HG03575 (cell line): Measurements from ENCODE around the gene TBC1D10B.
"Not testable (repeated sequence)": the region's sequence is repeated elsewhere in the genome, so short reads cannot be mapped to it uniquely, and the experiment has no call there.

ENCODE experiments used
- ATAC-seq: cut with Tn5 transposase; IDR thresholded peaks from one replicate; pipeline ENCODE4 v1.9.1; 2021; ENCODE audit not compliant: unreplicated experiment, insufficient number of reproducible peaks, low FRiP score; ENCODE audit errors: extremely low read depth

TBC1D10B gene

GRCh38 chr16:30342751-30343490 lies 27.4 kb downstream of the TBC1D10B start:
- no peak for ATAC-seq

DNA sequence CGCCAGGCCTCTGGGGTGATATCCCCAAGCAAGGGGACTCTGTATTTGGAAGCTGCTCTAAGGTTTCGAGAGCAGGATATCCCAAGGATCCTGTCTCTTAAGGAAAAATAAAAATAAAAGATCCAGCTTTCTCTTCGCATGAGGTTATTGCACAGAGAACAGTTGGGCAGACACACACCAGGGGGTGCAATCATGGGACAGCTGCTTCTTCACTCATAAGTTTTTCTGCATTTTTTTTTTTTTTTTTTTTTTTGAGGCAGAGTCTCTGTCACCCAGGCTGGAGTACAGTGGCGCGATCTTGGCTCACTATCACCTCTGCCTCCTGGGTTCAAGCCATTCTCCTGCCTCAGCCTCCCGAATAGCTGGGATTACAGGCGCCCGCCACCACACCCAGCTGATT lies 28.3 kb downstream of the TBC1D10B start:
- ATAC-seq: not testable (repeated sequence)

DNA sequence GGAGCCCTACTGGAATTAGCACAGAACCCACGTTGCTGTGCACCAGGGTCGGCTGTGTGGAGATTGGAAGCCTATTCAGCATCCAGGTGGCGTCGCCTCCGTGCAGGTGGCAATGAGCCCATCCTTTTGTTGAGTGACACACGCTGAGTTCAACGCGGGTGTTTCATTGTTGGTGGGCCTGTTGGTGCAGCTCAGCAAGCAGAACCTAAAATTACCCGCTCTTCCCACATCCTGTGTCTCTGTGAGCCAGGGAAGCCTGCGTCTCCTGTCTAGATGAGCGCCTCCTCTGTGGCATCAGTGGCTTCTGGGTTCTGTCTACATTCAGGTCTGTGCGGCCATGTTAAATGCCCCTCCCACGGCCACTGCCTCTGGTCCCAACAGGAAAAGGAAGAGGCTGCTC lies 29.7 kb downstream of the TBC1D10B start:
- no peak for ATAC-seq

DNA sequence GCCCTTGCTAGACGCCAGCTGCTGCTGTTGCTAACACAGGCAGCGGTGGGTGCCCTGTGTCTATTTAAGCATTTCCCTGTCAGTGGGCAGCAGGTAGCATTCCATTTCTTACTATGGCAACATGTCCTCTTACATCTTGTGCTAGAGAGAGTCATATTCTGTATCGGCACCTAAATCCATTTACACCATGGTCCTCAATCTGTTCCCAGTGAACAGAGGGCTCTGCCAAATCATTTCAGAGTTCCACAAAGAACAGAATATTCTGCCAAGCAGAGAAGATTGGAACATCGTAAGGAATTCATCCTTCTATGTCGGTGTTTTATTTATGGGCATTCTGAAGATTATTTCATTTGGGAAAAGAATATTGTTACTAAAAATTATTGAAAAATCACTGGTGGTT lies 31.6 kb downstream of the TBC1D10B start:
- not testable (repeated sequence) for ATAC-seq

DNA sequence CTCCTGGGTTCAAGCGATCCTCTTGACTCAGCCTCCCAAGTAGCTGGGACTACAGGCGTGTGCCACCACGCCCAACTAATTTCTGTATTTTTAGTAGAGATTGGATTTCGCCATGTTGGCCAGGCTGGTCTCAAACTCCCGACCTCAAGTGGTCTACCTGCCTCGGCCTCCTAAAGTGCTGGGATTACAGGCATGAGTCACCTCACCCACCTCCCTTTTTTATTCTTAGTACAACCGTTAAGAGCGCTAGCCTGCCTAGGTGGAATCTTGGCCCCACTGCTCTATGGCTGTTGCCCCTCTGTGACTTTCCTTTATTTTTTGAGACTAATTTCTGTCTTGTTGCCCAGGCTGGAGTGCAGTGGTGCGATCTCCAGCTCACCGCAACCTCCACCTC lies 32.3 kb downstream of the TBC1D10B start:
- not testable (repeated sequence) for ATAC-seq

- no peak for ATAC-seq
These were observed 34.5 kb downstream of the TBC1D10B start for GRCh38 chr16:30335598-30336474.

DNA sequence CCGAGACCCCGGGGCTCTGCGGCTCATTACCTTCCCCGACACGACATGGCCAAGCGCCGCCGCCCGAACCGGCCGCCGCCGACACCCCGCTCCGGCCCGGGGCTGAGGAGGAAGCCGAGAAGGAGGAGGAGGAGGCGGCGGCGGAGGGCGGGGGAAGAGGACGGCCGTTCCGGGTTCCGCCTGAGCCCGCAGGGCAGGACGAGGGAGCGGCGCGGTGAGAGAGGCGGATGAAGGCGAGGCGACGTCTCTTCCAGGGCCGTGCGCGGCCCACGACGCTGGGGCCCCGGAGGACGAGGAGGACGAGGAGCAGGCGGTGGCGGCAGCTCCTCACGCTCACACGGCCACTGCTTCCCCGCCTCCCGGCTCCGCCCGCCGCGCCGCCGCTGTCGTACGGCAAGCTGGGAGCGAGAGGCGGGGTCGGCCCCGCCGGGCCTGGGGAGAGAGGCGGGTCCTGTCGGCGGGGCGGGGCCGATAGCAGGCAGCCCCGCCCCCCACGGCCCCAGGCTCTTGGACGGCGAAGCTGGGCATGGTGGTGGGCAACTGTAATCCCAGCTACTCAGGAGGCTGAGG lies 35.2 kb downstream of the TBC1D10B start:
- not testable (repeated sequence) for ATAC-seq

DNA sequence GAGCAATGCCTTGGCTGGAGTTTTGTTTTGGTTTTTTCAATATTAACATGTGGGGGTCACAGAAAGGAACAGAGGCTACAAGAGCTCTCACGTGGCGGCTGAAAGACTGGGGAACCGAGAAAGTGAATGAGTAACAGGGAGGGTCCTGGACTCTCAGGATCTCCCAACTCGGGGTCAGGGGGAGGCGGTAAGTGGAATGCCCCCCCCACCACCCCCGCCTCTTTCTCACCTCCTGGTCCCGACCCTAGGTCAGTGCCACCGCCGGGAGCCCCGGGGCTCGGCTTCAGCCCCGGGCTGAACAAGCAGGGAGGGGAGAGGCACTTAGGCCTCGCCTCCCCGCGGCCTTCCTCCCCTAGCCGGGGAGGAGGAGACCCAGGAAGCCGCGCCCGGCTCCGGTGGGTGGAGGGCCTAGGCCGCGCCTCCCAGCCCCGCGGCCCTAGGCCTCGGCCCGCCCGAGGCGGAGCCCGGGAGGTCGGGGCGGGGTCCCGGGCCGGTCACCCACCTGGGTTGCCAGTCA lies 35.8 kb downstream of the TBC1D10B start:
- not testable (repeated sequence) for ATAC-seq

DNA sequence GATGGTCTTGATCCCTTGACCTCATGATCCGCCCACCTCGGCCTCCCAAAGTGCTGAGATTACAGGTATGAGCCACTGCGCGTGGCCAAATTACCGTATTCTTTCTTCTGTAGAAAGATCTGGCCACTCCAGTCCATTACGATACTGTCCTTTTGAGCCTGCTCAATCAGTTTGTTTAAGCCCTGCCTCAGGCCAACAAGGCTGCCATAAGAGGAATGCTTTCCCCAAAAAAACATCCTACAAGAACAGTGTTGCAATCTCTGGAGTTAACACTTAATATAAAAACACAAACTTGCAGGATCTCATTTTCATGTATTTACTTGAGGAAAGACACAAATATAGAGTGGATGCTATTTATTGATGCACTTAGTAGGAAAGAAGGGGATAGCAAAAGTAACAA lies 46.1 kb downstream of the TBC1D10B start:
- not testable (repeated sequence) for ATAC-seq

DNA sequence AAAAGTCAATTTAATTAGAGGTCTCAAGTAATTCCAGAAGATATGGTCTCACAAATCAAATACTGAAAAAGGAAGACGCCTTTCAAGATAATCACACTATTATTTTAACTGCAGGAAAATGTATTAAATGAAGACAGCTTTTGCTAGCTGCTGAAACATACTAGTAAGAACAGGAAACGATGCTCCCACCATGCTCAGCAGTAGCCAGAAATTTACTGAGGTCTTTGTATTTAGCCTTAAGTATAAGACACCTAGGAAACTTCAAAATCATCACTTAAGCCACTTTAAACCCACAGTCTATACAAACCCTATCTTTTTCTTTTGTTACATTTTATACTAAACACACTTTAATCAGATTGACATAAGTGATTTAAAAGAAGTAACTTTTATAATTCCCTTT lies 51.6 kb downstream of the TBC1D10B start:
- ATAC-seq: not testable (repeated sequence)

- not testable (repeated sequence) for ATAC-seq
These were observed 59.4 kb downstream of the TBC1D10B start for GRCh38 chr16:30310937-30311336.

DNA sequence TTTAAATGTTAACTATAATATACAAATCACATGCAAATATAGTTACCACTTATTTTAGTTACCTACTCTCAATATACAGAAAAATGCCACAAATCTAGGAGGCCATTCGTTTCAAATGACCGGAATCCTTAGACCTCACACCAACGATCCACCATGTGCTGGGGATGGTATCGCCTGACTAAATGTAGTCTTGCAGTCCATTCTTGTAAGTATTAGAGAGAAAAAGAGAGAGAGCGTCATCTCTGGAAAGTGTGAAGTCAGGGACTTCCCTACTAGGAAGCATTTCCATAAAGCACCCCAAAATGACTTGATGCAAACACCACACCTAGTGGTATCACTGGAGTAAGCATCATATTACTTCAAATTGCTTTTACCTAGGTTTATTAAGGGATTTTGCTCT lies 61.0 kb downstream of the TBC1D10B start:
- ATAC-seq: not testable (repeated sequence)
